HCT116 (cell line): ENCODE results near the gene PRRT4.

Experiments
- ATF3 ChIP-seq: IDR thresholded peaks from 2 replicates; pipeline ENCODE4 v1.6.1; 2012
- CEBPB ChIP-seq: IDR thresholded peaks from 2 replicates; pipeline ENCODE4 v1.6.1; 2012; ENCODE audit warnings: low read depth
- CTCF ChIP-seq, 3 experiments: fragments of 200-600 bp in 1 of 3; sonication (generic) in 1 of 3; IDR thresholded peaks in 2 of 3; conservative IDR thresholded peaks in 1 of 3; 2 replicates each; pipeline ENCODE4 v1.5.1; 2012 to 2017; ENCODE audit warnings: low read depth in 2 of 3, low read length in 2 of 3, antibody characterized with exemption in 1 of 3, borderline replicate concordance in 1 of 3, control low read depth in 1 of 3, mild to moderate bottlenecking in 1 of 3, mixed read lengths in 1 of 3, mixed run types in 1 of 3, moderate library complexity in 1 of 3; ENCODE audit not compliant: insufficient read depth in 1 of 3
- EZH2 ChIP-seq: fragments of 200-600 bp; sonication (generic); IDR thresholded peaks from 2 replicates; pipeline ENCODE4 v1.6.1; 2017; ENCODE audit warnings: antibody characterized with exemption, mixed run types
- FOSL1 ChIP-seq: IDR thresholded peaks from 2 replicates; pipeline ENCODE4 v1.6.1; 2012; ENCODE audit warnings: low read depth
- POLR2A ChIP-seq: IDR thresholded peaks from 2 replicates; pipeline ENCODE4 v1.7.0; 2011; ENCODE audit warnings: borderline replicate concordance; ENCODE audit not compliant: insufficient read depth, insufficient read length; ENCODE audit errors: extremely low read depth
- POLR2AphosphoS5 ChIP-seq: IDR thresholded peaks from 2 replicates; pipeline ENCODE4 v1.6.1; 2011; ENCODE audit warnings: mild to moderate bottlenecking, low read depth, low read length, moderate library complexity
- RAD21 ChIP-seq: IDR thresholded peaks from 2 replicates; pipeline ENCODE4 v1.6.1; 2012; ENCODE audit warnings: low read depth, mild to moderate bottlenecking
- REST ChIP-seq: IDR thresholded peaks from 2 replicates; pipeline ENCODE4 v1.6.1; 2012; ENCODE audit warnings: low read depth
- SP1 ChIP-seq: IDR thresholded peaks from 2 replicates; pipeline ENCODE4 v1.6.1; 2012; ENCODE audit warnings: low read depth
- ZFX ChIP-seq: fragments of 450-650 bp; IDR thresholded peaks from 2 replicates; pipeline ENCODE4 v1.6.1; 2017

GRCh38 chr7:128323040-128323439 is 38.5 kb downstream of the PRRT4 start:
- TF ChIP-seq CTCF (IDR thresholded peaks at IDR 0.05 in 2 of 3, conservative IDR thresholded peaks at IDR 0.05 in 1 of 3; ENCODE audit: borderline replicate concordance in 1 of 3, insufficient read depth in 1 of 3, low read depth in 2 of 3, low read length in 2 of 3) (no peak), RAD21 (no peak), EZH2 (no peak), POLR2AphosphoS5 (no peak), ATF3 (no peak), CEBPB (no peak), SP1 (no peak), POLR2A (no peak), FOSL1 (no peak), REST (no peak), ZFX (no peak)
